Skin epidermis (tissue), 12 donors: Measurements from ENCODE around the gene NEDD4.
"Not testable (repeated sequence)": the region's sequence is repeated elsewhere in the genome, so short reads cannot be mapped to it uniquely, and the experiment has no call there.

Experiments used
- H3K27ac ChIP-seq, 21 experiments: fragments of 200-600 bp; sonication (generic) in 11 of 21; one replicate each; pipeline ENCODE4 v1.5.0; 2020; ENCODE audit warnings: mild to moderate bottlenecking in 3 of 21, inconsistent platforms in 2 of 21, moderate library complexity in 2 of 21
- H3K4me3 ChIP-seq, 7 experiments: fragments of 200-600 bp; sonication (generic) in 2 of 7; one replicate each; pipeline ENCODE4 v1.5.0; 2020; ENCODE audit warnings: inconsistent platforms in 2 of 7, mild to moderate bottlenecking in 2 of 7, moderate library complexity in 1 of 7

Gene NEDD4

GRCh38 chr15:55968923-55969322 is 24.5 kb downstream of the NEDD4 start:
- Histone ChIP-seq H3K4me3 (no peak overlapping the region), H3K27ac (no peak overlapping the region)

GRCh38 chr15:55965091-55965490 is 28.3 kb downstream of the NEDD4 start:
- Histone ChIP-seq H3K27ac (no peak overlapping the region), H3K4me3 (no peak overlapping the region)

DNA sequence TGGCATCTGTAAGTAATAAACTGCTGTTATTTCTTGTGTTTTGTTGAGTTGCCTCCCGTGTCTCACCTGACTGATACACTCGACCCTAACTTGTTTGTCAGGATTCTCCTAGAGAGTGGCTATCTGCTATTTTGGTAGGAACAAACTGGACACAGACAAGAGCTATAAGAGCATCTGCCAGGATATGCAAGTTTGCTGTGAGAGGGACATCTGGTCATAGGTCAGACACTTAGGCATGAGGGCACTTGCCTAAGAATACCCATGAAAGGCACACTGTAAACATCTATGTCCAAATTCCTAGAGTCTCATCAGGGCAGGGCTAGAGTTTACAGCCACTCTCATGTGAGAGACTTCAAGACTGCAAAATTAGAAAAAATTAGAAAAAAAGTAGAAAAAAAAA is 32.5 kb downstream of the NEDD4 start:
- no peak overlapping the region for H3K4me3 ChIP-seq
- H3K27ac ChIP-seq = no peak overlapping the region

DNA sequence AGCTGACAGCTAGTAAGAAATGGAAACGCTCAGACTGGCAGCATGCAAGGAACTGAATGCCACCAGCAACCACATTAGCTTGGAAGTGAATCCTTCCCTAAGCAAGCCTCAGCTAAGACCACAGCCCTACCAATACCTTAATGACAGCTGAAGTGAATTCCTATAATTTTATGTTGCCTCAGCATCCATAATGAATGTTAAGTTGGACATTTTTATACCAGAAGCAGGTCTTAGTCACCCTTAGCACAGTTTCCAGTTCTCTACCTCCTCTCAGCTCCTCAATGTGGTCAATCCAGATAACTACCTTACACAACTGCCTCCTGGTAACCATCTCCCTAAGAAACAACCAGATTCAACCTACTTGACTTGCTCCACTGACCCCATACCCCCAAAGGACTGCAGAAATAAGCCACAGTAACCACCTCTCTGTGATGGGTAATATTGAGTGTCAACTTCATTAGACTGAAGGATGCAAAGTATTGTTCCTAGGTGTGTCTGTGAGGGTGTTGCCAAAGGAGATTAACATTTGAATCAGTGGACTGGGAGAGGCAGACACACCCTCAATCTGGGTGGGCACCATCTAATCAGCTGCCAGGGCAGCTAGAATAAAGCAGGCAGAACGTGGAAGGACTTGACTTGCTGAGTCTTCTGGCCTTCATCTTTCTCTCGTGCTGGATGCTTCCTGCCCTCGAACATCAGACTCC is 33.5 kb downstream of the NEDD4 start:
- no peak overlapping the region for H3K27ac ChIP-seq
- no peak overlapping the region for H3K4me3 ChIP-seq

GRCh38 chr15:55958349-55958748 is 35.1 kb downstream of the NEDD4 start:
- Histone ChIP-seq H3K27ac (no peak overlapping the region), H3K4me3 (no peak overlapping the region)

DNA sequence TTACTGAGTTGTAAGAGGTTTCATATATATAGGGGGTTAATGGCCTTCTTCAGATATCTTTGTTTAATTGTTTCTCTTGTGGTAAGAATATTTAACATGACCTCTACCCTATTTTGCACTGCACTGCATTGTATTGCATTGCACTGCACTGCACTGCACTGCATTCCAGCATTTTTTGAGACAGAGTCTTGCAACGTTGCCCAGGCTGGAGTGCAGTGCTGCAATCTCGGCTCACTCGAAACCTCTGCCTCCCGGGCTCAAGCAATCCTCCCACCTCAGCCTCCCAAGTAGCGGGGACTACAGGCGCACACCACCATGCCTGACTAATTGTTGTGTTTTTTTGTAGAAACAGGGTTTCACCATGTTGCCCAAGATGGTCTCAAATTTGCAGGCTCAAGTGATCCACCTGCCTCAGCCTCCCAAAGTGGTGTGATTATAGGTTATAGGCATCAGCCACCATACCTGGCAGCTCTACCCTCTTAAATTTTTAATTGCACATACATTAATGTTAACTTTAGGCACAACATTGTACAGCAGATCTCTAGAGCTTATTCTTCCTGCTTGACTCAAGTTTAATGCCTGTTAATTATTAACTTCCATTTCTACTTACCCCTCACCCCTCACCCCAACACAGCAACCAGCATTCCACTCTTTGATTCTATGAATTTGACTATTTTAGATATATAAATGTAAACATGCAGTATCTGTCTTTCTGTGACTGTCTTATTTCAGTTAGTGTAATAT is 38.4 kb downstream of the NEDD4 start:
- Histone ChIP-seq H3K4me3 (no peak overlapping the region), H3K27ac (no peak overlapping the region)

GRCh38 chr15:55952501-55953274 is 40.7 kb downstream of the NEDD4 start:
- H3K4me3 ChIP-seq, H3K27ac ChIP-seq: not testable (repeated sequence)

- H3K4me3 ChIP-seq, H3K27ac ChIP-seq: not testable (repeated sequence)
Observed at GRCh38 chr15:55944606-55945005, 48.8 kb downstream of the NEDD4 start.

DNA sequence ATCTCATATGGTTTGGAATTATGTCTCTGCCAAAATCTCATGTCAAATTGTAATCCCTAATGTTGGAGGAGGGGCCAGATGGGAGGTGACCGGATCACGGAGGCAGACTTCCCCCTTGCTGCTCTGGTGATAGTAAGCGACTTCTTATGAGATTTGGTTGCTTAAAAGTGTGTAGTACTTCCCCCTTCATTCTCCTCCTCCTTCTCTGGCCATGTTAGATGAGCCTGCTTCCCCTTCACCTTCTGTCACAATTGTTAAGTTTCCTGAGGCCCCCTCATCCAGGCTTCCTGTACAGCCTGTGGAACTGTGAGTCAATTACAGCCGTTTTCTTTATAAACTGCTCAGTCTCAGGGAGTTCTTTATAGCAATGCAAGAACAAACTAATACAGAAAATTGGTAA is 51.1 kb downstream of the NEDD4 start:
- Histone ChIP-seq H3K4me3 (no peak overlapping the region), H3K27ac (no peak overlapping the region)

DNA sequence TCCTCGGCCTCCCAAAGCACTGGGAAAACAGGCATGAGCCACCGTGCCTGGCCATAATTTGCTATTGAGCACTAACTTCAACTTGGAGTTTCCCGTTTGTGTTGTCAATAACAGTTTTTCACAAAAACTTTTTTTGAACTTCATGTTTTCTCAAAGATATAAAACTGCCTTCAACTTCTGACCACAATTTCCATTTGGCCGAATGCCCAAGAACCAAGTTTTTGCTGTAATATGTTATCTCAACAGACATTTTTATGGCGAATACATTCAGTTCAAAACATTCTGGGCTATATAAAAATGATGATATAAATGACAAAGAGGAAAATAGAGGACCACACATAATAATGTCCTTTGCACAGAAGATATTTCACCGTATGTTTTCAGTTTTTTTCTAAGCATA is 56.4 kb downstream of the NEDD4 start:
- H3K27ac ChIP-seq = no peak overlapping the region
- H3K4me3 ChIP-seq = no peak overlapping the region

DNA sequence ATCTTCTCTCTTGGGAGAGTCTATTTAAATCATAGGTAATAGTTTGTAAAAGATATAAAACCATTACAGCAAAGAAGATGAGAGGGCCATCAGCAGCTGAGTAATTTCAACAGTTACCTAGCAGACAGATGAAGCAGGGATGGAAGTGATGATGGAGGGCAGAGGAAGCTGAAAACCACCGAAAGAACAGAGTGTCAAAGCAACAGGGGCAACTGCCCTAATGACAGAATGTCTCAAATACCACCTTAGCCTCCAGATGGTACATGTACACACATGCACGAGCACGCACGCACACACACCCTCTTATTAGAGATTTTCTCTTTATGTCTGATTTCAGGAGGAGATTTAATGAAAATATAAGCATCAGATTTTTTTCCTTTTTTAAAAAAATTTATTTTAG is 64.5 kb downstream of the NEDD4 start:
- H3K27ac ChIP-seq = no peak overlapping the region

DNA sequence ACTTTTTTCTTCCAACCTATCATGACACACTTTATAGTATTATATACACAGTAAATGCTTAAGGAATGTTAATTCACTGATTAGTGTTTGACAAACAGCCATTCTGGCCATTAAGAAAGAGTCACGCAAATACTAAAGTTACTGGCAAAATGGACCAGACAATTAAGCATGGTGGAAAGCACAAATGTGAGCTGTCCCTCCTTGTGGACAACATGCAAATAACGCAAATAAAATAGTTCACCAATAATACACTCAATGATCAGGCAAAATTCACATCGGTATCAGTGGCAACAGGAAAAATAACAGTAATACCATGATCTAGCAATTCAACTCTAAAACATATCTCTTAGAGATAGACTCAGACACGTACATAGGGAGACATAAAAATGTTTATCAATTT is 71.7 kb downstream of the NEDD4 start:
- no peak overlapping the region for H3K4me3 ChIP-seq

More for the DNA sequence above, 64.5 kb downstream of the NEDD4 start:
- no peak overlapping the region for H3K4me3 ChIP-seq

DNA sequence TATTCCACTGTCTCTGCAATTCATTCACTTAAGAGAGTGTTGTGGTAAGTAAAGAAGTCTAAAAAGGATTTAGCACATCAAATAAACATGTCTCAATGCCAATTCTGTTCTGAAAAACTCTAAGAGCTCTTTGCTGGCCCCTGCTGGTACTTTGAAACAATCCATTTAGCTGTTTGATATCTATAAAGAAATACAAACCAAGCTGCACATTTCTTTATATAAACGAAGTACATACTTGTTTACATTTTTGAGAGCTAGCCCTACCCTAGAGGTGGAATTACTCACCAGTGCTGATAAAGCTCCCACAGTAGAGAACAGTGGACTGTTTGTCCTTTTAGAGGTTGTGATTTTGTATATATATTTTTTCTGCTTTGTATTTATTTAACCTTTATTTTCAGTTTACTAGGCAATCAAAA is 75.5 kb downstream of the NEDD4 start:
- H3K4me3 ChIP-seq = no peak overlapping the region
- no peak overlapping the region for H3K27ac ChIP-seq

More for the DNA sequence above, 71.7 kb downstream of the NEDD4 start:
- no peak overlapping the region for H3K27ac ChIP-seq

GRCh38 chr15:55916666-55917409 is 76.6 kb downstream of the NEDD4 start:
- H3K27ac ChIP-seq = peak overlapping the region in 7 of 21 experiments; percentile 24 to 59 (median 41)

DNA sequence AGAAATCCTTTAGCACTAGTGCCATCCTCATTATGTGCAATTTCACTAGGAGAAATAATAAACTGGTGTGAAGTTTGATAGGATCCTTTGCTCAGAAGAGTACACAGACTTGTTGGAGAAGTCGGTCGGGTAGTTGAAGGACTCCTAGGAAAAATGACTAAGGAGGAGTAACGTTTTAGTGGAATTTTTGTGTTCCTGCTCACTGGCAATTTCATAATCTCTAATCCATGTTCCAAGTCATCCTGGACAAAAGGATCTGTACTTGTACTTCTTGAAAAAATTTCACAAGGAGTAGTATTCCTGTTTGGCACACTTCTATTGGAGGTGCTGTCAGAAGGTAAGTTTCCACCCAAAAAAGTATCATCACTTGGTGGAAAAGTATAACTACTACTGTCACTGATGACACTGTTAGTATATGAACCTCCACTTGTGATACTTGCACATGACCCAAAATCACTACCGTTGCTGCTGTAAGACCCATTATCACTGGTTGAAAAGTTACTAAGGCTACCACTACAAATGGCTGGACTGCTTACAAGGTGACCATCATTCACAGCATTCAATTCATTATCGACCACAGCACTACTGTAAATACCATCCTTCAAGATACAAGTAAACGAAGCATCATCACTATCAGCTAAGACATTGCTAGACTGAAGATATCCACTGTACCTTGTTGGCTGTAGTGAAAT is 77.4 kb downstream of the NEDD4 start:
- H3K27ac ChIP-seq = peak overlapping the region in 8 of 21 experiments; percentile 10 to 59 (median 42)
- H3K4me3 ChIP-seq = peak overlapping the region in 1 of 7 experiments; percentile 9

More at GRCh38 chr15:55916666-55917409, 76.6 kb downstream of the NEDD4 start:
- peak overlapping the region in 1 of 7 experiments; percentile 9 for H3K4me3 ChIP-seq

DNA sequence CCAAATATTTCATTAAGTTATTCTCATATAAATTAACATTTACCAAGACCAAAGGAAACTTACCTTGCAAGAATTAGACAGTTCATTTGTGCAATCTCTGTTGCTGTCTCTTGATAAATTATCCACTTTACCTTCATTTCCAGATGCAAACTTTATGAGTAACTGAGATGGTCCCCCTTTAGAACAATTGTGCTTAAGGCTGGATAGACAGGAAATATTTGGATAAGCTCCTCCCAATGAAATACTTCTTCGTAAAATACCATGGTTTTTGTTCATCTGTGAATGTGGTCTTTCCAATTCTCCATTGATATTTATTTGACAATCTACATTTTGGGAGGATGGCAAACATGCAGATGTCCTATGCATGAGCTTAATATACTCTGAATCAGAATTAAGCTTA is 78.2 kb downstream of the NEDD4 start:
- Histone ChIP-seq H3K4me3 (no peak overlapping the region), H3K27ac (peak overlapping the region in 3 of 21 experiments; percentile 4 to 59 (median 51))

GRCh38 chr15:55914446-55914845 is 79.0 kb downstream of the NEDD4 start:
- Histone ChIP-seq H3K4me3 (no peak overlapping the region), H3K27ac (no peak overlapping the region)

GRCh38 chr15:55912982-55913381 is 80.4 kb downstream of the NEDD4 start:
- Histone ChIP-seq H3K27ac (no peak overlapping the region), H3K4me3 (no peak overlapping the region)
